LoVo (cell line): Measurements from ENCODE around the gene SLC4A1.

Experiments used
- DNase-seq: peaks from one replicate; pipeline ENCODE4 v3.0.0-alpha.2; 2016; ENCODE audit warnings: low spot score

Gene SLC4A1

DNA sequence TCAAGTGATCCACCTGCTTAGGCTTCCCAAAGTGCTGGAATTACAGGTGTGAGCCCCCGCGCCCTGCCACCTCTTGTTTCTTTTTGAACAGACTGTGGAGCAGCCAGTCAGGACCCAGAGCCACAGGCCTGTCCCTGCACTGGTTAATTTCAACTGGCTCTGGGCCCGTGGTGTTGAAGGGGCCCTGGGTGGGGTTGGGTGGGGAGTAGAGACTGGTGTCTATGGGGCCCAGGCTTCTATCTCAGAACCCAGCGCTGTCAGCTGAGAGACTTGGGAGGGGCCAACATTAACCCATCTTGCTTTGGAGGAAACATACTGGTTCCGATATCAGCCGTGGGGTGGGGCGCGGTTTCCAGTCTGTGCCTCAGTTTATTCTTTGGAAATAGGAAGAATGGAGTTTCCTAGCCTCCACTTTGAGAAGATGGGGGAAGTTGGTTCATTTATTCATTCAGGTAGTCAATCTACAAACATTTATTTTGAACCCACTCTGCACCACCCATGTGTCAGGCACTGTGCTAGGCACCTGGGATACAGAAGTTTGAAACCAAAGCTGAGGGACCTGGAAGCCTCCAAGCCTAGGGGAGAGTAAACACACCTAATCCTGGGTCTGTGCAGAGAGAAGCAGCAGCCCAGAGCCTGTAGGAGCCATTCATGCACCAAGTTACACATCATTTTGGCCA, 15.5 kb upstream of the SLC4A1 start:
- no peak for DNase-seq

DNA sequence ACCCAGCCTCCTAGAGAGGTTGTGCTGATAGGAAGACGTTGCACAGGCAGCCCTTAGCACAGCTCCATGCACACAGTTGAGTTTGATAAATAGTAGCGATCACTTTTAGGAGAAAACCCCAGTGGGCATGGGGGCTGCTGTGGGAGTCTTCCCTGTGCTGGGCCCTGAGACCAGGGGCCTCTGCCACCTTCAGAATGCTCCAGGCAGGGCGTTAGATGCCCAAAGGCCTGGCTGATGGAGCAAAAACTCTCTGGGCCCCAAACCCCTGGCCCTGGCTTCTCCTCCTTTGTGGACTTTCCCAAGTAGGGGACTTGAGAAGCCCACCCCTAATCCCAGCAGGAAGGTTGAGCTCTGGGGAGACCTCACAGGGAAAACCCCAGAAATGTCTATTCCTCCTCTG, 14.3 kb upstream of the SLC4A1 start:
- DNase-seq, result no peak

DNA sequence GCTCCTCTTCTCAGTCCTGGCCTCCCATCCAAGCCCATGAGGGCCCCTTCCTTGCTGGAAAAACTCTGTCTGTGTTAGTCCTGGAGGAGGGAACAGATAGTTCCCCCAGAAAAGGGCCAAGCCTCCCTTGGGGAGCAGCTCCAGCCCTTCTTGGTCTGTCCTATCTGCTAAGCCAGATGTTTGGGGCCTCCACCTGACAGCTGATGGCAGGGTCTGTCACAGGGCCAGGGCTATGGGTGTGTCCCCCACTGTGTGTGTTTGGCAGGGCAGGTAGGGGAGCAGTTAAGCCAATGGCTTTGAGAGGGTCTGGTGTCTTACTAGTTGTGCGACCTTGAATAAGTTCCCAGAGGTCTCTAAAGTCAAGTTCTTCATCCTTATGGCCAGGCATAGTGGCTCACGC, 13.6 kb upstream of the SLC4A1 start:
- no peak for DNase-seq

DNA sequence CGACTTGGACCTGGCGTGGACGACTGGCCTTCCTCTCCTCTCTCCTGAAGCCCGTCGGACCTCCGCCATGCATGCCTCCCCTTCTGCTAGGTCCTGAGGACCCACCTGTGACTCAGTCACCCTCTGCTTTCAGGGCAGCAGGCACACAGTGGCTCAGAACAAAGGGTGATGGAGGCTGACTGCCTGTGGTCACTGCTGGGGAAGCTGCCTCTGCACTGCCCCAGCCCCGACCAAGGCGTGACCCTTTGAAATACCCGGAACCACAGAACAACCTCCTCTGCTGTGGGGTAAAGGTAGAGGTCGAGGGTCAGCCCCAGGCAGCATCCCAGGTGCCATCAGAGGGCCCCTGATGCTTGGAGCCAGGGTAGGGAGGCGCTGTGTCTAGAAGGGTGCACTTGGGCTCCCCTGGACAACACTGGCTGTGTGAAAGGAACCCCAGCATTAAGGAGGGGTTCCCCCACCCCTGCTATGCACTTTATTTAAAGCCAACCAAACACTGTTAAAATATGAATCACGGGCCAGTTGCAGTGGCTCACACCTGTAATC, 12.5 kb upstream of the SLC4A1 start:
- no peak for DNase-seq

DNA sequence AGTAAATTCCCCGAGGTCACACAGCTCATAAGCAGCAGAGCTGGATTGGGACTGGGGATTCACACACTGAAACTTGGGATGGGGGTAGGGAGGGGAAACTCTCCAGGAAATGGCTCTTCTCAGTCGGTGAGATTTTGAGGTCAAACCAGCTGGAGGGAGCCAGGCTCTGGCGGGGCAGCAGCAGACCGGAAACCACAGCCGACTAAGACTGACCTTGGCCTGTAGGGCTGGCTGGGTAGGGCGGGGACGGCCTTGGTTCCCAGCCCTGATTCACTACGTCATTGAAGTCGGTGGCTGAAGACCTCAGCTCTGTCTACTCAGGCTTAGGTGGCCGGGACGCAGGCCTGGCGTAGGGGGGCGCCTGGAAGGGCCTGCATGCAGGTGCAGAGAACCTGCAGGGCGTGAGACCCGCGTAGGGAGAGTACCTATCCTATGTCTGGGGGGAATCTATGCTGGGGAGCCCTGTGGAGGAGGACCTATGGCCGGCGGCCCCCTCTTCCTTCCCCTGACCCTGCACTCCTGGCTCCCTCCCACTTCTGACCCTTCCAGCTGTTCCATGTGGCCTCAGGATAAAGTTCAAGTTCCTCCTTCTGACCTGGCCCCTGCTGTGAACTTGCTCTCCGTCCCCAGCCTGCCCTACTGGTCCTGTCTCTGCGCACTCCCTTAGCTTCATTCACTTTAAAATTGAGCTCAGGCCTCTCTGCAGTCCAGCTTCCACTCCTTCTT, 11.9 kb upstream of the SLC4A1 start:
- DNase-seq, result no peak

DNA sequence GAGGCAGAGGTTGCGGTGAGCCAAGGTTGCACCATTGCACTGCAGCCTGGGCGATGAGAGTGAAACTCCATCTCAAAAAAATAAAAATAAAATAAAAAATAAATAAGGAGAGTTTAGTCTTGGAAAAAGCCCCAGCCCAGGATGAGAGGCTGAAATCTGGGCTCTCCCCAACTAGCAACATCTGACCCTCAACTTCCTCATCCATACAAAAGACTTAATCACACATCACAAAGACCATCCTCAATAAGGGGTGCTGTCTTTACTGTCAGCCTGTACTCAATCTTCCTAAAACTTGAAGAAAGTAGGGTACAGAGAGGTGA, 11.4 kb upstream of the SLC4A1 start:
- DNase-seq, result no peak

DNA sequence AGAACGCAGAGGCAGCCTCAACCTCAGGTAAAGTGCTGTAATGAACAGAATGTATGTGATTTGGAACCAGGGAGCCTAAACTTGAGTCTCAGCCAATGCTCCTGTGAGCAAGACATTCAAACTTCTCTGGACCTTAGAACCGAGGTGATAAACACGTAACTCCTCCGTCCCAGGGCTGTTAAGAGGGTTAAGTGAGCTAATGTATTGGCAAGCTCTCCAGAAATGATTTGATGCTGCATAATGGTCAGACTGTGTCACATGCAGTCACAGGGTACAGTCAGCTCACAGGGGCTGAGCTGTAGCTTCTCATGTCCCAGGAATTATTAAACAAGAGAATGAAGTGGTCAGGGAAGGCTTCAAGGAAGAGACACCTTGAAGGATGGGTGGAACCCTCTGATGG, 10.0 kb upstream of the SLC4A1 start:
- no peak for DNase-seq

DNA sequence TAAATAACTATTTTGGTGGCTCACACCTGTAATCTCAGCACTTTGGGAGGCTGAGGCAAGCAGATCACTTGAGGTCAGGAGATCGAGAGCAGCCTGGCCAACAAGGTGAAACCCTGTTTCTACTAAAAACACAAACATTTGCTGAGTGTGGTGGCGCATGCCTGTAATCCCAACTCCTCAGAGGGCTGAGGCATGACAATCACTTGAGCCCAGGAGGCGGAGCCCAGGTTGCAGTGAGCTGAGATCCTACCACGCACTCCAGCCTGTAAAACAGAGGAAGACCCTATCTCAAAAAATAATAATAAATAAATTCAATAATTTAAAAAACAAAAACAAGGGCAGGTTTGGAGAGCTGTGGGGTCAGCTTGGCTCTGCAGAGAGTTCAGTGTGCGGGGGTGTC, 5.7 kb upstream of the SLC4A1 start:
- no peak for DNase-seq

DNA sequence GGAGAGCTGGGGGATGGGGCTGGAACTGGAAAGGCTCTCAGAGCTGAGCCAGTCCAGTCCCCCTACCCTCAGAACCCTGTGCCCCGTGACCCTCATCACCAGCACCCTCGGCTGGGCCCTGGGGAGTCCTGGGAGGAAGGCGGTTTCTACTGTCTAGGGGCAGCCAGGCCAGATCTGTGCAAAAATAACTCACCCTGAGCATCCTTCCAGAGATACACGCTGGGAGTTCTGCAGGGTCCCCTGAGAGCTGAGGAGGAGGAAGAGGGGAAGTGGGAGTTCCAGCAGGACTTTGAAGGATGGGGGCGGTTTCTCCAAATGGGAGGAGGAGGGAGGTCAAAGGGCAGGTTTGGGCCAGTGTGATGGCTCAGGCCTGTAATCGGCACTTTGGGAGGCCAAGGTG, 5.0 kb upstream of the SLC4A1 start:
- no peak for DNase-seq

DNA sequence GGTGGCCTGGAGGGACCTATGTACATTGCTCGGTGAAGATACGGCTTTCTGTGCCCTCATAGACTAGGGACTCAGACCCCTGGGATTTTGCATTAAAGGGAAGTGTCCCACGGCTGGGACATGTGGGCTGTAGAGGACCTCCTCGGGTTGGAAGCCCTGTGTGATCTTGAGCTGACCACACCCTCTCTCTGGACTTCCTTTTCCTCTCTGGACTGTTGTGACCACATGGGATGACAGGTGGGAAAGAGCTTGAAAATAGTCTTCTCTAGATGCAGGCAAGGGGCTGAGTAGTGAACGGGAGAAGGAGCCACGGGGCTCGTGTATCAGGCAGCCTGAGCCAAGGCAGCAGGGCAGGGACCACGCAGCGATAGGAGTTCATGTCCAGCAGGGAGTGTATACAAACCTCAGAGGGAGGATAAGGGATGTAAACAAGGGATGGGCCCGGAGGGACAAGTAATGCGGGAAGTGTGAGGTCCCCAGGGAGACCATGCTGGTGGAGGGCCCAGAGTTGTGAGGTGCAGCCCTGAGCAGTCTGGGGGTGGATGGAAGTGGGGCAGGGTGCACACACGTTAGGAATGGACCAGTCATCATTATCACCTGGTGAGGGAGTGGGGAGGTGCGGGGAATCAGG, 4.5 kb upstream of the SLC4A1 start:
- DNase-seq, result no peak

DNA sequence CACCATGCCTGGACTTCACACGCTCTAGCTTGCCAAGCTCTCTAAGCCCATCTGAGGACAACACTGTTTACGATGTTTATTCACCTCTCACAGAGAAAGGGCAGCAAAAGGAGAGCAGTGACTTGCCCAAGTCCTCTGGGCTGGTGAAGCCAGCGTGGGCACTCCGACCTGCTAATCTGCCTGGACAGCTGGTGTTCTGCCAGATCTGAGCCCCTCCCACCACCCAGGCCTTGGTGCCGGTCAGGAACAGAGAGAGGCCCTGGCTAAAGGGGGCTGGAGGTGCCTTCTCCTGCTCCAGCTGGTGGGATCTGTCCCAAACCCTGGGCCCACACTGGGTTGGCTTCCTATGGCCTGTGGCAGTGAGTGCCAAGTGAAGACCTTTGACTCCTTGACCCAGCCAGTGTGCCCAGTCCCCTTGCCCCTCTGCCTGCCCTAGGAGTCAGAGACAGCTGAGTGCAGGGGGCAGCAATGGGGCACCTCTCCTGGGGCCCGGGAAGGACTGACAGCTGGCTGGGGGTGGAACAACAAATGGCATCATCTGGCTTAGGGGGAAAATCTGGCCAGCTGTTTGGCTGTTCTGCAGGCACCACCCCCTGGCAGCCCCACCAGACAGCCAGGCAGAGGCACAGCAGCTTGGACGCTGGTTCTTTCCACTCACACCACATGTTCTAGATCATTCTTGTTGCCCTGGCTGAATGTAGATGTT, 1.8 kb upstream of the SLC4A1 start:
- DNase-seq, result no peak

DNA sequence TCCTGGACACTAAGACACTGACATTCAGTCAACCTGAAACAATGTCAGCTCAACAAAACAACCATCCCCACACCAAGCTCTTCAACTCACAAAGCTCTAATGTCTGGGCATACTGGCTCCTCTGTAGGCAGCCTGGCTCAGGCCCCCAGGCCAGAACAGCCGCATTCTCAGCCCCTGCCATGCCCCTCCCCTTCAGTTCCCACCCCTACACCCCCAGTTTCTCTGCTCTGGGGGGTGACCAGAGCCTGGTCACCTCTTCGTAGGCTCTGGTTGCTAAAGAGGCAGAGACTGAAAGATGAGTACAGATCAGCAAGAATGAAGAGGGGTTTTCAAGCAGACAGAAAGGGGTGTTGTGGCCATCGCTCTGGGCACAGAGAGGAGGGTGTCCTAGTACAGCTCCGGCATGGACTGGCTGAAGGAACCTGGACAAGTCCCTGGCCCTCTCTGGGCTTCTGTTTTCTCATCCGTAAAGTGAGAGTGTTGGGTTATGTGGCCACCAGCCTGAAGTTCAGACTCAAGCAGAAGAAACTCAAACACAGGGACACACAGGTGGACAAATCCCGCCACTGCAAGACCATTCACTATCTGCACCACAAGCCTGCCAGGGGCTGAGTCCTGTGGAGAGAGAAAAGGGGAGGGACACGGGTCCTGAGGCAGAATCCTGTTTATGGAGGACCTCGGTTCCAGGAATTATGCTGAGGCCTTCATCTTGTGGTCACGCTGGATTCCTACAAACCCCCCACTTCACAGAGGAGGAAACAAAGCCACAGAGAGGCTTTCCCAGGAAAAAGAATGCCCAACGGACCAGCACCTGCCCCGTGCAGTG, 987 bp upstream of the SLC4A1 start:
- DNase-seq, result no peak

DNA sequence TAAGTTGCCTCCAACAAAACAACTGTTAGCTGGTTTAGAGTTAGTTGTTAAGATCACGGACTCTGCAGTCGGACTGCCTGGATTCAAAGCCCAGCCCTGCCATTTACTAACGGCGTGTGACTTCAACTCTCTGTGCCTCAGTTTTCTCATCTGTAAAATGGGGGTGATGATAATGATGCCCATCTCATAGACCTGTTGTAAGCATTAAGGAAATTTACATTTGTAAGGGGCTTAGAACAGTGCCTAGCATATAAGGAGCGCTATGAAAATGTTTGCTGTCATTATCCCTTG, 825 bp downstream of the SLC4A1 start:
- no peak for DNase-seq

DNA sequence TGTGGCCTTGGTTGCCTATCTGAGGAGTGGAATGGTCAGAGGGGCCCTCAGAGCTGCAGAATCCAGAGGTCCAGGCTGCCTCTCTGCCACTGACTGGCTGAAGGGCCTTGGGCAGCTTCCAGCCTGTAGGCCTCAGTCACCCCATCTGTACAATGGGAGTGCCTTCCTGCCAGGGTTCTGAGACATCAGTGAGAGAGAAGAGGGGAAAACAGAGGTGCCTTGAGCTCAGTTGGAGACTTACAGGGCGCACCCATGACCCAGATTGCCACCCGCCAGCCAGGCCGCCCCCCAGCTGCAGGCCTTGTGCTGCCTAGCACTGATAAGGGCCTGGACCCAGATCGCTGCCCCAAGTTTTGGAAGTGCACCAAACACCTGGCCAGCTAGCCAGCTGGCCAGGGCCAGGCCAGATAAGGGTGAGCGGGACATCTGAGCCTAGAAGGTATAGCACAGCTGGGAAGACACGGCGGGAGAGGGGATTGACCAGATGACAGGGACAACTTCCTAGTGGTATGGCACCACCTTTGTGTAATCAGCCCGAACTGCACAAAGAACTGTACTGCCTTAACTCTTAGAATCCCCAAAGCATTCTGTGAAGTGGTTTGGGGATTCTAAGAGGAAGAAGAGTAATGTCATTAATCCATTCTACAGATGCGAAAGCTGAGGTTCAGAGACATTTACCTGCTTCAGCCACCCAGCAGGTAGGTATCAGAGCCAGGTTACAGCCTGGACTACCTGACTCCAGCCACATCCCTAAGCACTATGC, 1.4 kb downstream of the SLC4A1 start:
- DNase-seq, result no peak

DNA sequence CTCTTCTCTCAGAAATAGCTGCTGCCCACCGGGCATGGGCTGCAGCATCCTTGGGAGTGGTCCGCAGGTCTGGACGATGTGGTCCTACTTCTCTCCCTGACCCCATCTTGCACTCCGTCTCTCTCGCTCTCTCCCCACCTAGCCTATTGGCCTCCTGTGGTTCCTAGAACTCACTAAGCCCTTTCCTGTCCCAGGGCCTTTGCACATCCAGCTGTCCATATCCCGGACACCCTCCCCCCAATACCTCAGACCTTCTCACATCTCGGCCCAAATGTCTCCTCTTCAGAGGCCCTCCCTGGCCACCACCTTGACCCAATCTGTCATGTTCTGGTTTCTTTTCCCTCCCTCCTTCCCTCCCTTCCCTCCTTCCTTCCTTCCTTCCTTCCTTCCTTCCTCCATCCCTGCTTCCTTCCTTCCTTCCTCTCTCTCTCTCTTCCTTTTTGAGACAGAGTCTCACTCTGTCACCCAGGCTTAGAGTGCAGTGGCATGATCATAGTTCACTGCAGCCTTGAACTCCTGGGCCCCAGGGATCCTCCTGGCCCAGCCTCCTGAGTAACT, 4.5 kb downstream of the SLC4A1 start:
- DNase-seq, result no peak

DNA sequence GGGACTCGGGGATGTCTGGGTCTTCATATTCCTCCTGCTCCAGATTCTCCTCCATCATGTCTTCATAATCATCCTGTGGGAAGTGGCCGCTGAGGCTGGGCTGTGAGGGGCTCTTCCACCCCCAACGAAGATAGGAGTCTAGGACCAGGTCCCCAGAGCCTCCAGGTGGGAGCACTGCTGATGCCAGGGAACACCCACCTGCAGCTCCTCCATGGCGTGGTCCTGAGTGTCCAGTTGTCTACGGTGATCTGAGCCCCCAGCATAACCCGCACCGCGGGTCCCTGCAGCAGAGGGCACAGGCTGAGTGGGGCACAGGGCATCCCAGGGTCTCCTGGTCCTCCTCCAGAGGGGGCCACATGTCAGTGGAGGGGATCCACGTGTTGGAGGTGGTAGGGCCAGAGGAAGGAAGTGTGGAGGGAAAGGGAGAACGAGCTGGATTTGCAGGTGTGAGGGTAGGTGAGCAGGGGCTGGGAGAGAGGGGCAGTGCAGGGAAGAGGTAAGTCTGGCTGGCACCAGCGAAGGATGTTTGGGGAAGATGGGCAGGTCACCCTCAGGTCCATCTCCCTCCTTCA, 5.2 kb downstream of the SLC4A1 start:
- no peak for DNase-seq

DNA sequence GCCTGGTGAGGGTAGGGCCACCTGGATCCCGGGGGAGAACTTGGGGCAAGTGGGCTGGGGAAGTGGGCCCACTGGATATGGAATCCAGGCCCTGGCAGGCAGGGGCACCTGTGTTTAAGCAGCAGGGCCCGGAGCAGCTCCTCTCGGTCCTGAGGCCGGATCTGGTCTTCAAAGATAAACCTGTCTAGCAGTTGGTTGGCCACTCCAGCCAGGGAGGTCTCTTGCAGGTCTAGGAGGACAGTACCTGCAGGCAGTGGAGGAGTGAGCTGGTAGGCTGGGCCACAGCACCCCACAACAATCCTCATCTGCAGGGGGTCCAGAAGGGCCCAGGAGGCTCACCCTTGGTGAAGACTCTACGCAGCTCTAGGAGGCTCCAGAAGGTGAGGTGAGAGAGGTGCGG, 7.6 kb downstream of the SLC4A1 start:
- no peak for DNase-seq

DNA sequence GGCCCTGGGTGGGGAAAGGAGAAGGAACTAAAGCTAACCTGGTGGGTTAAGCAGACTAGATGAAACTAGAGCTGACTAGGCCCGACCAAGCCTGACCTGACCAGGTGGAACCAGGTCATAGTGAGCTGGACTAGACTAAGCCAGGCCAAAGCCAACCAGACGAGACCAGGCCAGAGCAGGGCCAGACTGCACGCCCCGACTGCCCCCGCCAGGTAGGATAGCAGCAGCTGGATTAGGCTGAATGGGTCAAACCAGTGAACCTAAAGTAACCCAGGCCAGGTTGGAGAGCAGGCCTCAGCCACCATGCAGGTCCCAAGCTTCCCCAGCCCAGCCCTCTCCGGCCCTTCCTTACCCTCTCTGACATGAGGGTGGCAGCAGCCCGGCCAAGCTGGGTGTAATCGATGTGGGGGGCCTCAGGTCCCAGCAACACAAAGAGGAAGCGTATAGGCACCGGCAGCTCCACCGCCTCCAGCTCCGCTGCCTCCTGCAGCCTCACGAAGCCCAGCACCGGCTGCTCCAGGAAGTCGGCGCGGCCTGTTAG, 9.1 kb downstream of the SLC4A1 start:
- no peak for DNase-seq

DNA sequence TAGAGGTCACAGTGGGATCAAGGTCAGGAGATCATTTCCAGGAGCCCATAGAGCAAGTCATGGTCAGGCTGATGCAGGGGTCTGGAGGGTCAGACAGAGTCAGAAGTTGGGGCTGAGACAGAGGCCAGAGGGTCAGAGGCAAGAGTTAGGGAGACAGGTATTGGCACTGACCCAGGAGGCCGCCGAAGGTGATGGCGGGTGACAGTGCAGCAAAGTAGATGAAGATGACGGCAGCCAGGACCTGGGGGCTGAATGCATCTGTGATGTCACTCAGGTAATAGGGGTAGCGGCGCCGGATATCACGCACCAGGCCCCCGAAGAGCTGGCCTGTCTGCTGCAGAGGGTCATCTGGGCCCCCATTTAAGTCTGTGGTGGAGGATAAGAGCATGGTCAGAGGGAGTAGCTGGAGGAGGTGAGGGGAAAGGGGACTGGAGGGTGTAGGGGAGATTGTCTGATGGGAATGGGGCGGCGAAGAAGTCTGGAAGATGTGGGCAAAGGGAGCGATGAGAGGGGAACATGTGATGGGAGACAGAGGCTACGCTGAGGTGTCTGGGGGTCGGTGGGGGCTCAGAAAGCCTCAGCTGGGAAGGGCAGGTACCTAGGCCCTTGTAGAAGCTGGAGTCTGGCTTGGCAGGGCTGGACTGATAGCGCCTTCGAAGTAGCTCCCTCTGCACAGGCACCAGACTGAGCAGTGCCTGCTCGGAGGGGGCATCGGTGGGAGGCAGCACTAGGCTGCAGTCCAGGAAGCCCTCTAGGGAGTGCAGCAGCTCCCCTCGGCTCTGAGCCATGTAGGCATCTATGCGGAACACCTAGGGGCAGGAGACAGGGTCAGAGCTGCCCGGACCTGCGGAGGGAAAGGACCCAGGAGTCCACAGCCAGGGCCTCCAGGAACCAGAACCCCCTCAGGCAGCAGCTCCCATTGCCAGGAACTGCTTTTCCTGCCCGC, 9.8 kb downstream of the SLC4A1 start:
- DNase-seq, result no peak
